GM19099 (cell line): ENCODE results near the gene CSPG5.

Source experiments
- POLR2A ChIP-seq: IDR thresholded peaks from 3 replicates; pipeline ENCODE4 v1.6.1; 2011; ENCODE audit warnings: low read depth; ENCODE audit not compliant: insufficient read length; ENCODE audit errors: extremely low read depth

CSPG5 gene, protein sequence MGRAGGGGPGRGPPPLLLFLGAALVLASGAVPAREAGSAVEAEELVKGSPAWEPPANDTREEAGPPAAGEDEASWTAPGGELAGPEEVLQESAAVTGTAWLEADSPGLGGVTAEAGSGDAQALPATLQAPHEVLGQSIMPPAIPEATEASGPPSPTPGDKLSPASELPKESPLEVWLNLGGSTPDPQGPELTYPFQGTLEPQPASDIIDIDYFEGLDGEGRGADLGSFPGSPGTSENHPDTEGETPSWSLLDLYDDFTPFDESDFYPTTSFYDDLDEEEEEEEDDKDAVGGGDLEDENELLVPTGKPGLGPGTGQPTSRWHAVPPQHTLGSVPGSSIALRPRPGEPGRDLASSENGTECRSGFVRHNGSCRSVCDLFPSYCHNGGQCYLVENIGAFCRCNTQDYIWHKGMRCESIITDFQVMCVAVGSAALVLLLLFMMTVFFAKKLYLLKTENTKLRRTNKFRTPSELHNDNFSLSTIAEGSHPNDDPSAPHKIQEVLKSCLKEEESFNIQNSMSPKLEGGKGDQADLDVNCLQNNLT

DNA sequence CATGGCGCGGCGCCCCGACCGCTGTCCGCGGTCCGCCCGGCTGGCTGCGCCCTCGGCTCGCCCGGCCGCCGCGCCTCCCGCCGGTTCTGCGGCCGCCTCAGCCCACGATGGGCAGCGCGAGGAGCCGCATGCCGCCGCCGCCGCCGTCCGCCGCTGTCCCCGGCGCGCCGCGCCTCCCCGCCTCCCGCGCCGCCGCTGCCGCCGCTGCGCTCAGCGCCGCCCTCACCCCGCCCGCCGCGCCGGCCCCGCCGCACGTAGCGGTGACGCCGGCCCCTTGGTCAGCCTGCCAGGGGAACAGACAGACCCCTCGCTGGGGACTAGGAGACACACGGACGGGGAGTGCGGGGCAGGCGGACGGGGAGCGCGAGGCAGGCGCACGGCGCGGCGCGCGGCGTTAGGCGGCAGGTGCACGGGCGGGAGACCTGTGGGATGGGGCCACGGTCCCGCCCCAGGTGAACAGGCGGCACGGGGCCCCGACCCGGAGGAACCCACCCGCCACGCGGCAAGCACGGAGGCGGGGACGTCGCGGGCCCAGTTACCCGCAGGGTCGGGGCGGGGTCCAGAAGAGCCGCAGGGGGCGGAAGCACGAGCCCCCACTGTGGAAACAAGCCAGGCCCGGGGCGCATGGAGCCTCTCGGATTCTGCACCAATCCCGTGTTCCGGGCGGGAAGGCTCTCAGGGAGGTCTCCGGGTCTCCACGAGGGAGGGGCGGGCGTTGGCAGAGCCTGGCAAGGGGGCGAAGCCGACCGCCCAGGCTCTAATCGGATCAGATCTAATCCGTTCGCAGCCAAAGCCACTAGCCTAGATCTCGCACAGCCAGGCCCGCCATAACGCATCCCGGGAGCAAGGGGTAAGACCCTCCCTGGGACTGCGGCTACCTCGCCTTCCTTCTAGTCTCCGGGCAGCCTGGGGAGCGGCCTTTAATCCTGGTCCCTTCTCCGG is at the start of gene CSPG5:
TSS of gene CSPG5 (minus strand) at position 175 of the 942 bp plus-strand sequence. CDS start at position 3, 172 bp downstream.
- no peak for TF ChIP-seq POLR2A

DNA sequence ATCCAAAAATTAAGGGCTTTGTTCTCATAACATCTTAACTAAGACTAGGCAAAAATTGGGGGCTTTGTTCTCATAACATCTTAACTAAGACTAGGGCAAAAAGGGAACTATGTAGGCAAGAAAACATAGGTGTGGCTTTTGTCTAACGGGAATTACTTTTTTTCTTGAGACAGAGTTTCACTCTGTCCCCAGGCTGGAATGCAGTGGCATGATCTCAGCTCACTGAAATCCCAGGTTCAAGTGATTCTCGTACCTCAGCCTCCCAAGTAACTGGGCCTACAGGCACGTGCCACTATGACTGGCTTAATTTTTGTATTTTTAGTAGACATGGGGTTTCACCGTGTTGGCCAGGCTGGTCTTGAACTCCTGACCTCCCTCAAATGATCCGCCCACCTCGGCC is 49.8 kb upstream of the CSPG5 start:
- no peak for TF ChIP-seq POLR2A

DNA sequence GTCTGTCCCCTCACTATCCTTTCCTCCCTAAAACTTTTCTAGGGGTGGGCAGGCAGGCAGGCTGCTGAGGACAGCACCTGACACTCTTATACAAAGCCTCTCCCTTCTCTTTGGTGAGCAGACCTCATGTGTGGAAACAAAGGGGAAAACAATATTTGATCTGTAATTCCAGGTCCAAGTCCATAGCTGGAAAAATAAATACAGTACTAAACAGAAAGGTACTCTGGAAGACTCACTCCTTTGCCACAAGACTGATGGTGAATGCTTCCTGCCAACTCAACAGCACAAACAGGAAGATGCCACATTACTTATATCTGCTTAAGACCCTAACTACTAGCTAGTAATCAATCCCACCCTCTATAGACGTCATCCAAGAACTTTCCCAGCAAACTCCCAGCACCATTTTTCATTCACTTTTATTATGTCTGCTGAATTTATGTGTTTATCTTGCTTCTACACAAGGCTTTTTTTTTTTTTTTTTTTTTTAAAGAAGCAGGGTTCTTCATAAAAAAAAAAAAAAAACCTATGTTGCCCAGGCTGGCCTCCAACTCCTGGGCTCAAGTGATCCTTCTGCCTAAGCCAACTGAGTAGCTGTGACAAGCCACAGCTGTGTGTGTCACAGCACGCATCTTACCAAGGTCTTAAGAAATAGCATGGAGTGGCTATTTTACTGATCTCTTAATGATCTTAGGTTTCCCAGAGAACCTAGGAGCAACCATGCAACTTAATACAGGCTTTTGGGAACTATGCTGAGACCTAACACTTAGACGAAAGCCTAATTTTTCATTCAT is 44.2 kb upstream of the CSPG5 start:
- TF ChIP-seq POLR2A: no peak

DNA sequence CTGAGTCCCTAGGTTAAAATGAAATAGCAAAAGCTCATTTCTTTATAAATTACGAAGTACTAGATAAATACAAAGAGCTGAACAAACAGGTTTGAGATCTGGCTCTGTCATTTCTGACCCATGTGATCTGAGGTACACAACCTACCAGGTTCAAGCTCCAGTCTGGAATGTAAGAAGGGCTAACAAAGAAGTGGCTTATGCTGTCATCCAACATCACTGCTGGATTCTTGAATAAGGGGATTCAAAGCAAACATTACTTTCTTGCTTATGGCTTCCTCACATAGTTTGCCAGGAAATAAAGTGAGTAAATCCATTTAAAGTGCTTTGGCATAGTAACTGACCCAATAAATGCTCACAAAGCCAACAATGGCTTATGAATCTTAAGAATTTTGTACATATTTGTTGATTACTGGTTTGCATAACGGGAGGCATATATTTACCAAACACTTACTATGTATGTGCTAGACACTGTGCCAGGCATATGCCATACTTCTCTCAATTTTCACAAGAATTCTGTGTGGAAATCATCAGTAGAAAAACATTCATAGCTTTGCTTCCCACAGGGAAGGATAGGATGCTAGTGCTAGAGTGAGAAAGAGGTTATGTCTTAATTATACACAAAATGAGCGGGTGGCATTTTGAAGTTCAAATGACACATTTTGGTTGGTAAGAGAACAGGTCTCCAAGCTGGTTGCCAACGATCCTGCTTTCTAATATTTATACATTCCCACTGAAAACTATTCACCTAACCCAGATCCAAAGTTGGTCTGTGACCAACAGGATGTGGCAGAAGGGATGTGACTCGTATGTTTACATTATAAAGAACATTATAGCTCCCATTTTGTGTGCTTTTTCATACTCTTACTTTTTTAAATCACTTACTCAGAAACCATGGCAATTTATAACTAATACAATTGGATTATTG is 38.7 kb upstream of the CSPG5 start:
- TF ChIP-seq POLR2A: no peak

DNA sequence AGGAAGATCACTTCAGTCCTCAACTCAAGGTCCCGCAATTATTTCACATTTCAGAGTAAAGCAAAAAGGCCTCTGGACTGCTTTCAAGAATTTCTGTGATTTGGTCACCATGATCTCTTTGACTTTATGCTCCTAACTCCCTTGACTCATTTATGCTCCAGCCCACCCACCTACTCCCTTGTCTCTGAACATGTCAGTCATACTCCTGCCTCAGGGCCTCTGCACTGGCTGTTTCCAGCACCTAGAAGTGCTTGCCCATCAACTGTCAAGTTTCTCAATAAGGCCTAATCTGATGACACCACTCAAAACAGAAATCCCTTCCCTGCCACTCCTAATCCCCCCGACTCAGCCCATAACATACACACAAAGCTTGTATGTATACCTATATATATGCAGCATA is 36.1 kb upstream of the CSPG5 start:
- TF ChIP-seq POLR2A: no peak

DNA sequence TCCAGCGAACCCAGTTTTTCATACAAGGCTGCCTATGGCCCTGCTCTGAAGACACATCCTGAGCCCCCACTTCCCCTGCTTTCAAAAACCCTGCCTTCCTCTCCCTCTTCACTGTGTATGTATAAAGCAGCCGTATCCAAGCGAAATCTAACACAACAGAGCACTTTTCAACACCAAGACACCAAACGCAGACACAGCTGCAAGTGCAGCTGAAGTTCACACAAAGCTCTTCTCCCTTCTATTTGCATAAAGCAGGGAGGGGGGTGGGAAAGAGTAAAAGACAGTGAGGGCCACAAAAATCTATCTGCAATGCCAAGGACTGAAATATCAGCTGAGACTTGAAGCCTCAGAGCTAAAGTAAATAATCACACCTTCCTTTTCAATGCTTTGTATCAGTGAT is 35.1 kb upstream of the CSPG5 start:
- TF ChIP-seq POLR2A: no peak

DNA sequence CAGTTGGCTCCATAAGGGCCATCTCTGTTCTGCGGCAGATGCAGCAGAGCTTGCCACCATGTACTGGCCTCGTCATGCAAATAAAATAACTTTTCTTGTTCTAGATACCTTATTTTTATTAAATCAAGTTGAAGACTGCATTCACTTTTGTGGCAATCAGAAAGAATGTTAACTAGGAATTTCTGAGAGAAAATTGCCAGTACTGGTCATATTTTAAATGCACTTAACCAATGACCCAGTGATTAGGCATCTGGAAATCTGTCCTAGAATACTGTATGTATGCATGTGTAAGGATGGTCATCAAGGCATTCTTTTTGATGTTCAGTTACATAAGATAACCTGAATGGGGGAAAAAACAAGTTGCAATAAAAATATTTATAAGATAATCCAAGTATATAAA is 34.2 kb upstream of the CSPG5 start:
- TF ChIP-seq POLR2A: no peak

DNA sequence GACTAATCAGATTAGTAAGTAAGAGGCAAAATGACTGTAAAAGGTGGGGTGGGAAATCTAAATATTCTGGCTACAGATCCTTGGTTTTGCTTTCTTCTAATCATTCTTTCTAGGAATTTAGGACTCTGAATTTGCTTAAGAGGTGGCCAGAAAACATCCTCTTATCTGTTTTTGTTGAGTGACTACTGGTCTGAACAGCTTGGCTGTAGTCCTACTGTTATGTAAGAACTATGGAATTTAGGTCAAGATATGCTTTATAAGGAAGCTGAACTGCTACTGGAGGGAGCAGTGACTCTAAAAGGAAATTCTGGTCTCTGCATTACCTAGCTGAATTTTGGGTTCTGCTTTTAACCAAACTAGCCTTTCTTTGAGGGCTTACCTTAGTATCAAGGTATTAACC is 33.5 kb upstream of the CSPG5 start:
- TF ChIP-seq POLR2A: no peak

DNA sequence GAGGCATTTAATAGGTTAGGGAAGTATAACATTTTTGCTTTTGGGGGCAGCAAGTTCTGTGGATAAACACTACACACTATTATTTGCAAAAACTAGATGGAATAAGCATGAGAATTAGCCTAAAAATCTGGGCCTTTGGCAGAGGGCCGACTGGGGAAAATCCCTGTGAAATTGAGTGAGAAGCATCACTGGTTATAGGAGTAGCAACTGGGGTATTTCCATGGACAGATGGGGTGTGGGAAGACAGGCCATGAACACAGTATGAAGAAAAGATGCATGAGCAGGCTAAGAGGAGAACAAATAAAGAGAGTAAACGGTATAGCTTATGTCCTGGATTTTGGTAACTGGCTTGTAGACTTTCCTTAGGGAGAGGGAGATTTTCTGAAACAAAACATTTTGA is 32.9 kb upstream of the CSPG5 start:
- TF ChIP-seq POLR2A: no peak

DNA sequence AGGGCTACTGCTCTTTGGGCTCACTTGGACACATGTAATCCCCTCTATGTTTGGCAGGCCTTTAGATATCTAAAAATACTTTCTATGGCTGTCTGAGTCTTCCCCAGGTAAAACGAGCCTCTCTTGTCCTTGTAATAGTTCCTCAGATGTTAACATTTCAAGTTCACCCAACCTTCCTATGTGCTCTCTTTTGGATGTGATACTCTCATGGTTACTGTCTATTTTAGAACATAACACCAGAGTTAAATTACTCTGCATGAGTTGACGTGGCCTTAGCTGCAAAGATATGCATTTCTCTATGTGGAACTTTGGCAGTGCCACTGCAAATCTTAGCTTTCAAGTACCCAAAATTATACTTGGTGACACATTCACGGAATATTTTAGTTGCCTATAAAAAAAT is 31.9 kb upstream of the CSPG5 start:
- TF ChIP-seq POLR2A: no peak

DNA sequence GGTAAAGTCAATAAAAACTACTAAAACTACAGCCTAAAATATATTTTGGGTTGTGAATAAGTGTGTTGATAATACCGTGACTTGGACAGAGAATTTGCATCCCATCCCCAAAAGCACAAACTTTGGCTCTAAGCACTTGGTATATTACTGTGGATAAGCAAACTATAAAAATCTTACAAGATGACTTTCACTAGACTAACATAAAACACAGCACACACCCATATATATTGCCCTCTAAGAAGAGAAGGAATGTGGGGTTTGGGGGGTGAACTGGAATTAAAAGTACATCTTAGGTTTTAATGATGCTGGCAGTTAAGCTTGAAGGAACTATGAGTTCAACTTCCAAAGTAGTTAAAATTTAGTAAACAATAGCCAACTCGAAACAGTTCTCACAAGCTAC is 28.7 kb upstream of the CSPG5 start:
- no peak for TF ChIP-seq POLR2A

DNA sequence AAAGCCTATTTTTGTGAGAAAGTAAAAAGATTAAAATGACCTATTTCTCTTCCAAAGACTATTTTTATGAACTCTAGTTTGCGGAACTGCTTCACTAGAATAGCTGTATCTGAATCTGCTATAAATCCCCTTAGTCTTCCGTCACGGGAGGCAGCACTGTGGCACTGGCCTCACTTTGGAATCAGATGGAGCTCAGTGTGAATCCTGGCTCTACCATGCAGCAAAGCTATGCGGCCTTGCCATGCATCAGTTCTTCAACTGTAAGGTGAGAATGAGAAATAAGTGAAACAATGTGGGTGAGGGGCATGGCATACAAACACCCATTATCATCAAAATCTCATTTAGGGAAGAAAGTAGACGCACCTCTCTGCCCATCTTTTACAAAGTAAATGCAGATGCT is 27.5 kb upstream of the CSPG5 start:
- no peak for TF ChIP-seq POLR2A

DNA sequence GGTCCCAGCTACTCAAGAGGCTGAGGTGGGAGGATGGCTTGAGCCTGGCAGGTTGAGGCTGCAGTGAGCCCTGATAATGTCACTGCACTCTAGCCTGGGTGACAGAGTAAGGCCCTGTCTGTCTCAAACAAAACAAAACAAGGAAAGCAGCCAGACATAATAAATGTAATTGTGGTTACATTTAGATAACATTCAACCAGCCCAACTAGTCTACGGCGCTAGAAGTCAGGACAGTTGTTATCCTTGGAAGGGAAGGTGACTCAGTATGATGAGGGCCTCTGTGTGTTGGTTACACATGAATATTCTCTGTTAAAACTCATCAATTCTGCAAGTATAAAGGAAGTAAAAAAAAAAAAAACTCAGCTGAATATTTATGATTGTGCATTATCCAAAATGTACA is 27.0 kb upstream of the CSPG5 start:
- no peak for TF ChIP-seq POLR2A

DNA sequence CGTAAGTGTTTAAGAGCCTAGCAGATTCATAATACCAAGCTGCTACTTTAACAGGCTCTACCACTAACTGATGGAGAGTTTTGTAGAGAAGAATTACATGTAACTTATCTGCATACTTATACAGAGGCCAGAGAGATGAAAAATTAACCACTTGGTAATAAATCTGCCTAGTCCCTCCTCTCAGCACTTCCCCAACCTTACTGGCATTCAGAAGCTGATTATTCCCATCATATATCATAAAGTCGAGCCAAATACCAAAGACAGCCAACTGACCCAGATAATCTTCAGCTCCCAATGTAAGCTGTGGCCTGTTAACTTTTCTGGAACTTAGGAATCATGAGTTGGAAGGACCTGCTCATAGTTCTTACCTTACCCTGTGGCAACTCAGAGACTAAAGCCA is 25.5 kb upstream of the CSPG5 start:
- no peak for TF ChIP-seq POLR2A

DNA sequence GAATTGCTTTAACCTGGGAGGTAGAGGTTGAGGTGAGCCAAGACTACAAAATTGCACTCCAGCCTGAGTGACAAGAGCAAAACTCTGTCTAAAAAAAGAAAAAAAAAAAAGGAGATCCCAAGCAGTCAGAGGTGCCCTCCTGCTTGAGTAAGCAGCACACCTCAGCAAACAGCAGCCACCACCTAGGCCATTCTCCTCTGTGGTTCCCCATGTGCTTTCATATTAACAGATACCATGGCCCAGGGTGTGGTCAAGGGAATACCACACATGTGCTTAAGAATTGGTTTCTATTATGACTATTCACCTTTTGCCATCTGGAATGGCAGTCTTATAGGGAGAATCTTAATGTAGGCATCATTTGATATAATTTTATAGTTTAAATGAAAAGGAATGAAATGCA is 24.7 kb upstream of the CSPG5 start:
- TF ChIP-seq POLR2A: no peak

DNA sequence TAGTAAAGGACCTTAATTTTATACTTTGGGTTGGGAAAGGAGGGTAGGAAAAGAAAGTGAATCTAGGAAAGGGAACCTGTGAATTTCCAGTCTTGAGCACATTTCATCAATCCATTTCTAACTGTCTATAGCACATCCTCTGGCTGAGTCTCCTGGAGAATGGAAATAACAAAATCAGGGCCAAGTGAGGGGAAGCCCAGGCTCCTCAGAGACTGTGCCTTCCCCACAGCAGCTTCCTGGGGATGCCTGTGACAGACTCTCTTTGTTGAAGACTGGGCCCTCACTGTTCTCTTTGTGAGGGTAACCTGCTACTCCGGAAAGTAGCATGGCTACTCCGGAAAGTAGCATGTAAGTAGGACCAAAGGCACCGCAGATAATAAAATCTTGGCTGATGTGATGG is 22.6 kb upstream of the CSPG5 start:
- no peak for TF ChIP-seq POLR2A
